22Rv1 (cell line): ENCODE results near the gene CUTC.

ENCODE experiments used
- CTCF ChIP-seq: fragments of 450-650 bp; IDR thresholded peaks from 2 replicates; pipeline ENCODE4 v1.5.1; 2017; ENCODE audit warnings: mild to moderate bottlenecking
- ZFX ChIP-seq: fragments of 450-650 bp; IDR thresholded peaks from 2 replicates; pipeline ENCODE4 v1.6.1; 2017; ENCODE audit warnings: antibody characterized with exemption, borderline replicate concordance

- TF ChIP-seq CTCF (no peak), ZFX (no peak)
These were observed 56.7 kb downstream of the CUTC start for GRCh38 chr10:99788598-99789256.
